Activated CD4-positive, alpha-beta T cell treated with anti-CD3 and anti-CD28 coated beads for 36 hours (primary cell): ENCODE data around the gene LCNL1. TPM values are rescaled to one million over a fixed set of nuclear protein-coding genes. Genes with fewer than 3 reads are reported as not detected.
A peak's percentile ranks its signal among the peaks of the same experiment; 100 is the strongest.
"Not testable (repeated sequence)": the region's sequence is repeated elsewhere in the genome, so short reads cannot be mapped to it uniquely, and the experiment has no call there.

Experiments
- ATAC-seq: fragments of 200-7000 bp; cut with Tn5 transposase; one replicate; pipeline ENCODE4 v1.10.0; 2021; ENCODE audit warnings: mild to moderate bottlenecking, moderate library complexity
- CTCF ChIA-PET: fragments of 350-600 bp; sonication (Branson Sonifier 250); formaldehyde crosslinking; loops from one replicate; lab custom pipeline; 2021; ENCODE audit warnings: antibody characterized with exemption; lab: Charles Lee
- POLR2A ChIA-PET: fragments of 350-600 bp; sonication (Branson Sonifier 250); formaldehyde crosslinking; loops from one replicate; lab custom pipeline; 2021; ENCODE audit warnings: antibody characterized with exemption, inconsistent platforms; lab: Charles Lee
- DNase-seq: peaks from one replicate; pipeline ENCODE4 v3.0.0-alpha.2; 2020
- H3K27ac Mint-ChIP-seq: one replicate; pipeline ENCODE4 v1.8.0; 2021; ENCODE audit warnings: mixed read lengths
- H3K27me3 Mint-ChIP-seq: one replicate; pipeline ENCODE4 v1.8.0; 2021; ENCODE audit warnings: mixed read lengths
- H3K36me3 Mint-ChIP-seq: one replicate; pipeline ENCODE4 v1.8.0; 2021; ENCODE audit warnings: low read depth, mixed read lengths
- H3K4me1 Mint-ChIP-seq: one replicate; pipeline ENCODE4 v1.8.0; 2021; ENCODE audit warnings: mixed read lengths
- H3K4me3 Mint-ChIP-seq: one replicate; pipeline ENCODE4 v1.8.0; 2021; ENCODE audit warnings: mild to moderate bottlenecking, moderate library complexity, mixed read lengths
- H3K9me3 Mint-ChIP-seq: one replicate; pipeline ENCODE4 v1.8.0; 2021; ENCODE audit warnings: low read depth, mixed read lengths
- intact Hi-C, 2 experiments: fragments of 100-400 bp; cut with DNase I in 1 of 2; cut with micrococcal nuclease in 1 of 2; formaldehyde crosslinking; loops; one replicate each; pipeline versions ENCODE4 v1.14.2 to v1.15.1; 2022 to 2024; cut with DNase I, micrococcal nuclease
- total RNA-seq, 2 experiments: library from RNA; stranded (reverse); gene quantifications; one replicate each; pipeline ENCODE4 v1.2.3, GENCODE V29; 2021

Gene LCNL1
- total RNA-seq, 2 experiments from 2014 or later, result not detected

GRCh38 chr9:137030006-137030405 is 47.2 kb downstream of the LCNL1 start:
- Mint-ChIP-seq H3K4me3 (peak overlapping the region; percentile 60), H3K27ac (peak overlapping the region; percentile 39), H3K9me3 (no peaks in the 10 kb centered on the region), H3K27me3 (no peaks in the 10 kb centered on the region), H3K4me1 (peaks cover 53% of the 10 kb centered on the region), H3K36me3 (no peaks in the 10 kb centered on the region)
- no peak for ATAC-seq
- ChIA-PET CTCF (interaction anchor here (0.6 to 4.7 kb wide), 31 partner anchors 8 to 331 kb away, joined by 3 to 26 read pairs (median 5); partner anchors contain the start of genes CLIC3, DPP7, LCN12 and MAN1B1), POLR2A (interaction anchor here (0.8 to 1.4 kb wide), 3 partner anchors 38 to 211 kb away, joined by 3 read pairs; partner anchors contain the start of genes AJM1, PAXX and TUBB4B)
- DNase-seq, result no peak
- intact Hi-C loops, result loop anchor here in 1 of 2 experiments (10.0 kb wide), 1 partner anchor 185 kb away; the partner anchor contains the start of genes AJM1 and PHPT1

GRCh38 chr9:137030538-137031527 is 48.0 kb downstream of the LCNL1 start:
- Mint-ChIP-seq H3K36me3 (no peaks in the 10 kb centered on the region), H3K4me1 (peaks cover 55% of the 10 kb centered on the region), H3K9me3 (no peaks in the 10 kb centered on the region), H3K4me3 (peak overlapping the region; percentile 49), H3K27me3 (no peaks in the 10 kb centered on the region), H3K27ac (no peak overlapping the region)
- DNase-seq (peak; percentile 77), ATAC-seq (no peak)
- CTCF ChIA-PET, result interaction anchor here (0.7 to 4.7 kb wide), 9 partner anchors 8 to 65 kb away, joined by 3 to 26 read pairs (median 9); partner anchors contain the start of genes MAN1B1 and PAXX
- intact Hi-C loops, result loop anchor here in 1 of 2 experiments (10.0 kb wide), 1 partner anchor 186 kb away; the partner anchor contains the start of genes AJM1 and PHPT1
- POLR2A ChIA-PET, result interaction anchor here (0.8 kb wide), 1 partner anchor 210 kb away, joined by 3 read pairs; the partner anchor contains the start of gene TUBB4B

GRCh38 chr9:137031904-137032640 is 49.3 kb downstream of the LCNL1 start, which contains the start of gene FUT7:
TSS of gene FUT7 (minus strand) at chr9:137032088. CDS start at chr9:137031991, 97 bp downstream.
- peak; percentile 7 for ATAC-seq
- POLR2A ChIA-PET, result interaction anchor here (0.8 kb wide), 1 partner anchor 64 kb away, joined by 3 read pairs; no protein-coding TSS in a partner anchor

GRCh38 chr9:137032858-137033257 is 50.1 kb downstream of the LCNL1 start:
- ChIA-PET POLR2A (no interaction called here), CTCF (interaction anchor here (0.6 to 1.5 kb wide), 4 partner anchors 35 to 239 kb away, joined by 3 to 5 read pairs (median 4); no protein-coding TSS in a partner anchor)
- Mint-ChIP-seq H3K27me3 (no peaks in the 10 kb centered on the region), H3K4me3 (peak overlapping the region; percentile 29), H3K27ac (peak overlapping the region; percentile 43), H3K9me3 (no peaks in the 10 kb centered on the region), H3K36me3 (no peaks in the 10 kb centered on the region), H3K4me1 (peaks cover 50% of the 10 kb centered on the region)
- DNase-seq (no peak), ATAC-seq (no peak)
- intact Hi-C loops, result loop anchor here in 1 of 2 experiments (10.0 kb wide), 1 partner anchor 188 kb away; the partner anchor contains the start of genes AJM1 and PHPT1

More at GRCh38 chr9:137031904-137032640, 49.3 kb downstream of the LCNL1 start, which contains the start of gene FUT7:
- peak; percentile 73 for DNase-seq
- Mint-ChIP-seq H3K27ac (no peak within 1 kb of the TSS), H3K4me3 (peak within 1 kb of the TSS; percentile 52), H3K36me3 (no peaks in the 10 kb centered on the region), H3K4me1 (peaks cover 52% of the 10 kb centered on the region), H3K27me3 (no peaks in the 10 kb centered on the region), H3K9me3 (no peaks in the 10 kb centered on the region)
- CTCF ChIA-PET, result interaction anchor here (0.6 to 4.7 kb wide), 6 partner anchors 9 to 238 kb away, joined by 3 to 26 read pairs (median 4); partner anchors contain the start of gene MAN1B1
- intact Hi-C loops, result loop anchor here in 1 of 2 experiments (10.0 kb wide), 1 partner anchor 187 kb away; the partner anchor contains the start of genes AJM1 and PHPT1

- DNase-seq, ATAC-seq, POLR2A ChIA-PET, H3K4me3 Mint-ChIP-seq, H3K27me3 Mint-ChIP-seq, H3K27ac Mint-ChIP-seq, H3K36me3 Mint-ChIP-seq, H3K9me3 Mint-ChIP-seq: not testable (repeated sequence)
- intact Hi-C loops, result loop anchor here in 1 of 2 experiments (10.0 kb wide), 1 partner anchor 189 kb away; the partner anchor contains the start of genes AJM1 and PHPT1
- H3K4me1 Mint-ChIP-seq, result peaks cover 50% of the 10 kb centered on the region
- CTCF ChIA-PET, result interaction anchor here (1.5 to 2.7 kb wide), 2 partner anchors 13 to 34 kb away, joined by 4 to 20 read pairs; partner anchors contain the start of gene NPDC1
Observed at GRCh38 chr9:137033481-137033880, 50.7 kb downstream of the LCNL1 start.

- intact Hi-C loops, result loop anchor here in 1 of 2 experiments (1.0 to 10.0 kb wide), 2 partner anchors 86 to 189 kb away; partner anchors contain the start of genes AJM1 and PHPT1
- no peaks in the 10 kb centered on the region for H3K27me3 Mint-ChIP-seq
- no peaks in the 10 kb centered on the region for H3K36me3 Mint-ChIP-seq
- CTCF ChIA-PET, result interaction anchor here (0.6 to 2.7 kb wide), 32 partner anchors 7 to 305 kb away, joined by 3 to 32 read pairs (median 6); partner anchors contain the start of genes AJM1, MAN1B1, NPDC1 and PAXX
- DNase-seq (no peak), ATAC-seq (no peak)
- peaks cover 45% of the 10 kb centered on the region for H3K4me1 Mint-ChIP-seq
- POLR2A ChIA-PET, result interaction anchor here (0.6 to 1.3 kb wide), 5 partner anchors 10 to 283 kb away, joined by 3 to 5 read pairs (median 4); no protein-coding TSS in a partner anchor
- H3K9me3 Mint-ChIP-seq, result no peaks in the 10 kb centered on the region
- peak overlapping the region; percentile 66 for H3K4me3 Mint-ChIP-seq
- peak overlapping the region; percentile 83 for H3K27ac Mint-ChIP-seq
Observed at GRCh38 chr9:137034039-137034708, 51.4 kb downstream of the LCNL1 start.

- Mint-ChIP-seq H3K4me1 (peaks cover 38% of the 10 kb centered on the region), H3K27ac (peak overlapping the region; percentile 83), H3K9me3 (no peaks in the 10 kb centered on the region), H3K4me3 (peak overlapping the region; percentile 66), H3K36me3 (no peaks in the 10 kb centered on the region), H3K27me3 (no peaks in the 10 kb centered on the region)
- intact Hi-C loops, result loop anchor here (1.0 to 10.0 kb wide), 7 partner anchors 86 to 248 kb away; partner anchors contain the start of genes AJM1 (in 1 of the 2), FBXW5 (in 1 of the 2), PHPT1 (in 1 of the 2) and TMEM141 (in 1 of the 2)
- CTCF ChIA-PET, result interaction anchor here (0.6 to 2.7 kb wide), 47 partner anchors 8 to 347 kb away, joined by 3 to 32 read pairs (median 4); partner anchors contain the start of genes AJM1, MAN1B1, NPDC1 and PAXX
- ATAC-seq, result peak; percentile 80
- POLR2A ChIA-PET, result interaction anchor here (0.6 to 1.3 kb wide), 6 partner anchors 10 to 284 kb away, joined by 3 to 5 read pairs (median 4); no protein-coding TSS in a partner anchor
- peak; percentile 96 for DNase-seq
Observed at GRCh38 chr9:137034709-137035506, 52.1 kb downstream of the LCNL1 start.
